ENCODE data around the gene TMPRSS7. TPM values are rescaled to one million over a fixed set of nuclear protein-coding genes. Genes with fewer than 3 reads are reported as not detected.

The TMPRSS7 gene
- total RNA-seq, 6 experiments from 2014 or later, result 0.10 TPM; not detected in 5

DNA sequence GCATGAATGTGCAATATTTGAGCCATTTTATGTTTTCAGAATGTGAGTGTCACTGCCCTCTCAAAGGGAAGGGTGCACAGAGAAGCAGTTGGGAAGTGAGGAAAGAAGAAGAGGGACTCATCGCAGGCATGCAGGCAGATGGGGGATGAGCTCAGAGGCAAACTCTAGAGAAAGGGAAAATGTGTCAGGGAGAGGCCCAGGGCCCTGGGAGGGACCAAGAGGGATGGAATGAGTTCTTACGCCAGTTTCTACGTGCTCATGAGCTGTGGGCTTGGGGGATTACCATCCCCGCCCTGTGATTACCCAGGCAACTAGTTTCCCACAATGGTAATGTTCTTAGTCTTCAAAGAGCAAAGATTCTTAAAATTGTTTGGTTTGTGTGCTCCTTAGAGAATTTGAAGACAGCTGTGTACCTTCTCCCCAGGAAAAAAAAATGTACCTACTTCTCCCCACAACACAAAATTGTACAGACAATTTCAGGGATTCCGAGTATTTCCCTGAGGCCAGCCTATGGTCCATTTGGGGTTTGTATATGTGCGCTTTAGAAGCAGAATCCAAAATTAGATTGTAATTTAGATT, 80.7 kb downstream of the TMPRSS7 start:
- Mint-ChIP-seq H3K27me3 (ENCODE audit: insufficient read depth) (no peaks in the 10 kb centered on the region), H3K36me3 (ENCODE audit: low read depth) (peaks cover 21% of the 10 kb centered on the region; the same call in 1 of the 2 replicates), H3K27ac (no peak overlapping the region; the same call in 1 of the 2 replicates), H3K4me1 (ENCODE audit: low read depth) (peaks cover 6% of the 10 kb centered on the region; the same call in 1 of the 2 replicates), H3K4me3 (no peak overlapping the region), H3K9me3 (no peaks in the 10 kb centered on the region)
- DNase-seq, result no peak
- TF ChIP-seq, protein P1, sequence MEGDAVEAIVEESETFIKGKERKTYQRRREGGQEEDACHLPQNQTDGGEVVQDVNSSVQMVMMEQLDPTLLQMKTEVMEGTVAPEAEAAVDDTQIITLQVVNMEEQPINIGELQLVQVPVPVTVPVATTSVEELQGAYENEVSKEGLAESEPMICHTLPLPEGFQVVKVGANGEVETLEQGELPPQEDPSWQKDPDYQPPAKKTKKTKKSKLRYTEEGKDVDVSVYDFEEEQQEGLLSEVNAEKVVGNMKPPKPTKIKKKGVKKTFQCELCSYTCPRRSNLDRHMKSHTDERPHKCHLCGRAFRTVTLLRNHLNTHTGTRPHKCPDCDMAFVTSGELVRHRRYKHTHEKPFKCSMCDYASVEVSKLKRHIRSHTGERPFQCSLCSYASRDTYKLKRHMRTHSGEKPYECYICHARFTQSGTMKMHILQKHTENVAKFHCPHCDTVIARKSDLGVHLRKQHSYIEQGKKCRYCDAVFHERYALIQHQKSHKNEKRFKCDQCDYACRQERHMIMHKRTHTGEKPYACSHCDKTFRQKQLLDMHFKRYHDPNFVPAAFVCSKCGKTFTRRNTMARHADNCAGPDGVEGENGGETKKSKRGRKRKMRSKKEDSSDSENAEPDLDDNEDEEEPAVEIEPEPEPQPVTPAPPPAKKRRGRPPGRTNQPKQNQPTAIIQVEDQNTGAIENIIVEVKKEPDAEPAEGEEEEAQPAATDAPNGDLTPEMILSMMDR (IDR thresholded peaks at IDR 0.05), result no peak

DNA sequence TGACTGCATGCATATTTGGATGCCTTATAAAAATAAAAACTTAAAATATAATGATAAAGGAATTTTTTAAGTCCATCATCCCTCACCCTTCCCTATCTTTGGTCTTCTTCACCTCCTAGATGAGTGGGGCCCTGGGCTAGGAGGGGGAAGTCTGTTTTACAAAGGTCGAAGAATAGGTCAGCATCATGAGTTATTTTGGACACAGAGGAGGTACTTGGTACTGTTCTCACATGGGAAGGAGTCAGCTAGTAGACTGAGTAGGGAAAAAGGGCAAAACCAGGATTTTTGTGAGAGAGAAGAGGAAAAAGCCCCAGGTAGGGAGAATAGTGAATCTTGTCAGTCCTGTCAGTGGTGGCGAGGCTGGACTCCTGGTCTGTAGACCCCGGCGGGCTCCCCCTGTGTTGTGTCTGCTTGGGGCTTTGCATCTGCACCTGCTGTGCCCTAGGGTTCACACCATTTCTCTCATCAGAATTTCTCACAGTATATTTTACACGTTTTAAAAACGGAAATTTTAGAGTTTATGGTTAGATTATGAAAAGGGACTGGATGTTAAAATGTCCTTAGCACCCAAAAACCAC, 81.4 kb downstream of the TMPRSS7 start:
- TF ChIP-seq, protein P1 (IDR thresholded peaks at IDR 0.05), result no peak
- Mint-ChIP-seq H3K36me3 (ENCODE audit: low read depth) (peaks cover 21% of the 10 kb centered on the region; the same call in 1 of the 2 replicates), H3K27ac (no peak overlapping the region), H3K27me3 (ENCODE audit: insufficient read depth) (no peaks in the 10 kb centered on the region), H3K9me3 (no peaks in the 10 kb centered on the region), H3K4me1 (ENCODE audit: low read depth) (peaks cover 6% of the 10 kb centered on the region; the same call in 1 of the 2 replicates), H3K4me3 (no peak overlapping the region)
- DNase-seq, result no peak

GRCh38 chr3:112116748-112117186, 82.2 kb downstream of the TMPRSS7 start:
- no peaks in the 10 kb centered on the region for H3K9me3 Mint-ChIP-seq
- H3K36me3 Mint-ChIP-seq (ENCODE audit: low read depth), result peaks cover 18% of the 10 kb centered on the region; the same call in 1 of the 2 replicates
- peaks cover 2% of the 10 kb centered on the region; the same call in 1 of the 2 replicates for H3K4me1 Mint-ChIP-seq (ENCODE audit: low read depth)
- TF ChIP-seq, protein P1 (IDR thresholded peaks at IDR 0.05), result no peak
- H3K4me3 Mint-ChIP-seq, result no peak overlapping the region
- no peaks in the 10 kb centered on the region for H3K27me3 Mint-ChIP-seq (ENCODE audit: insufficient read depth)
- DNase-seq, result no peak
- H3K27ac Mint-ChIP-seq, result peak overlapping the region; percentile 12; the same call in 1 of the 2 replicates

DNA sequence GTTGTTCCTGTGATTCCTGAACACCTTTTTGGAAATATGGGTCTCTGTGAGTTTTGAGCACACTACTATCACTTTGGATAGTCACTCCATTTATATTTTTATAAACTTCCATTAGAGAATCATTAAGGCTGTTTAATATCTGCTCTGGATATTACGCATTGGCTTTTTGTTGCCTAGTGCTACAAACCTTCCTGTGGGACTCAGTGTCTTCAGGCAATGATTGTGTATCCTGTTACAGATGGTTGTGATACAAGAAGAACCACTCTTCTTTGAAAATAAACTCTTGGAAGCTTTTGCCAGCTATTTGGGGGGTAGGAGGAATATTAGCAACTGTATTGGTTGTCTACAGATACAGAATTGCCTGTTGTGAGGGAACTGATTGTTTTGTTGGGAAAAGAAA, 82.9 kb downstream of the TMPRSS7 start:
- H3K27ac Mint-ChIP-seq, result no peak overlapping the region
- H3K4me1 Mint-ChIP-seq (ENCODE audit: low read depth), result no peaks in the 10 kb centered on the region
- TF ChIP-seq, protein P1 (IDR thresholded peaks at IDR 0.05), result no peak
- H3K36me3 Mint-ChIP-seq (ENCODE audit: low read depth), result peaks cover 14% of the 10 kb centered on the region
- no peaks in the 10 kb centered on the region for H3K27me3 Mint-ChIP-seq (ENCODE audit: insufficient read depth)
- H3K9me3 Mint-ChIP-seq, result no peaks in the 10 kb centered on the region
- H3K4me3 Mint-ChIP-seq, result no peak overlapping the region
- DNase-seq, result no peak

GRCh38 chr3:112117841-112118571, 83.5 kb downstream of the TMPRSS7 start:
- Mint-ChIP-seq H3K27ac (no peak overlapping the region), H3K4me1 (ENCODE audit: low read depth) (no peaks in the 10 kb centered on the region), H3K27me3 (ENCODE audit: insufficient read depth) (no peaks in the 10 kb centered on the region), H3K9me3 (no peaks in the 10 kb centered on the region), H3K4me3 (no peak overlapping the region), H3K36me3 (ENCODE audit: low read depth) (peaks cover 19% of the 10 kb centered on the region)
- no peak for DNase-seq
- TF ChIP-seq, protein P1 (IDR thresholded peaks at IDR 0.05), result no peak

Measured in HFFc6 (cell line).